Suprapubic skin (tissue), 4 donors: ENCODE data around the gene UTP25.

Source experiments
- CTCF ChIP-seq, 2 donors: fragments of 200-600 bp in 1 of 2; fragments of 450-650 bp in 1 of 2; sonication (generic) in 1 of 2; IDR thresholded peaks; one replicate each; pipeline ENCODE4 v1.5.1; 2016 to 2019; ENCODE audit warnings: antibody characterized with exemption in 2 of 2, mild to moderate bottlenecking in 1 of 2, moderate library complexity in 1 of 2
- EP300 ChIP-seq: sonication (generic); formaldehyde crosslinking; IDR thresholded peaks from one replicate; pipeline ENCODE4 v1.6.1; 2017; ENCODE audit warnings: antibody characterized with exemption
- POLR2A ChIP-seq, 2 donors: fragments of 450-650 bp; IDR thresholded peaks; one replicate each; pipeline ENCODE4 v1.6.1; 2017; ENCODE audit warnings: antibody characterized with exemption in 2 of 2, mild to moderate bottlenecking in 2 of 2, moderate library complexity in 2 of 2
- POLR2AphosphoS5 ChIP-seq, 3 donors: sonication (generic); formaldehyde crosslinking; IDR thresholded peaks; one replicate each; pipeline ENCODE4 v1.6.1; 2017; ENCODE audit warnings: antibody characterized with exemption in 3 of 3

GRCh38 chr1:209823143-209824041 is 4.4 kb upstream of the UTP25 start:
- TF ChIP-seq CTCF (IDR thresholded peaks at IDR 0.05) (peak; percentile 21 to 65), POLR2A (IDR thresholded peaks at IDR 0.05) (no peak), POLR2AphosphoS5 (IDR thresholded peaks at IDR 0.05) (no peak), EP300 (no peak)
